ENCODE data around the gene CASZ1. TPM values are rescaled to one million over a fixed set of nuclear protein-coding genes. Genes with fewer than 3 reads are reported as not detected.

Gene CASZ1
- total RNA-seq, 6 donors from 2014 or later: 39.7 to 112 (median 60.8) TPM

GRCh38 chr1:10814976-10815857, 18.8 kb upstream of the CASZ1 start:
- peak overlapping the region; percentile 42 to 83 (median 64) for H3K27ac ChIP-seq
- peak in 1 of 4 donors; percentile 32 for TF ChIP-seq POLR2A (IDR thresholded peaks at IDR 0.05)
- peak in 2 of 6 experiments; percentile 11 to 33 for TF ChIP-seq CTCF (IDR thresholded peaks at IDR 0.05)
- no peak for TF ChIP-seq POLR2AphosphoS5 (IDR thresholded peaks at IDR 0.05)
- no peaks in the 10 kb centered on the region for H3K27me3 ChIP-seq
- WGBS, 2 donors: 64% methylated on average over 14 to 15 of the region's 15 CpGs
- peaks cover 0 to 10% (median 6%) of the 10 kb centered on the region in 4 donors for H3K4me1 ChIP-seq
- no peaks in the 10 kb centered on the region for H3K9me3 ChIP-seq
- DNase-seq (peak in 1 of 2 donors; percentile 54), ATAC-seq (ENCODE audit: low FRiP score in 2 of 2) (peak in 1 of 2 donors; percentile 27)
- H3K4me3 ChIP-seq: no peak overlapping the region
- no peaks in the 10 kb centered on the region for H3K36me3 ChIP-seq

GRCh38 chr1:10814312-10814711, 17.9 kb upstream of the CASZ1 start:
- H3K4me1 ChIP-seq: peaks cover 0 to 10% (median 6%) of the 10 kb centered on the region in 4 donors
- no peak overlapping the region for H3K4me3 ChIP-seq
- WGBS, 2 donors: 86 to 93% methylated on average over 10 of the region's 10 CpGs

GRCh38 chr1:10813799-10814198, 17.4 kb upstream of the CASZ1 start:
- Histone ChIP-seq H3K9me3 (no peaks in the 10 kb centered on the region), H3K4me1 (peaks cover 0 to 10% (median 6%) of the 10 kb centered on the region in 4 donors), H3K27me3 (no peaks in the 10 kb centered on the region), H3K36me3 (no peaks in the 10 kb centered on the region), H3K4me3 (no peak overlapping the region), H3K27ac (no peak overlapping the region)
- TF ChIP-seq POLR2A (IDR thresholded peaks at IDR 0.05): no peak
- no peak for TF ChIP-seq EP300 (IDR thresholded peaks at IDR 0.05)
- no peak for TF ChIP-seq POLR2AphosphoS5 (IDR thresholded peaks at IDR 0.05)
- TF ChIP-seq CTCF (IDR thresholded peaks at IDR 0.05): no peak
- no peak for DNase-seq
- no peak for ATAC-seq (ENCODE audit: low FRiP score in 2 of 2)
- WGBS, 2 donors: 86 to 90% methylated on average over 11 to 14 of the region's 14 CpGs

More at GRCh38 chr1:10814312-10814711, 17.9 kb upstream of the CASZ1 start:
- TF ChIP-seq POLR2AphosphoS5 (IDR thresholded peaks at IDR 0.05) (no peak), CTCF (IDR thresholded peaks at IDR 0.05) (no peak), POLR2A (IDR thresholded peaks at IDR 0.05) (no peak), EP300 (IDR thresholded peaks at IDR 0.05) (no peak)
- DNase-seq (no peak), ATAC-seq (ENCODE audit: low FRiP score in 2 of 2) (no peak)
- H3K9me3 ChIP-seq: no peaks in the 10 kb centered on the region
- peak overlapping the region in 3 of 4 donors; percentile 57 to 83 (median 70) for H3K27ac ChIP-seq
- no peaks in the 10 kb centered on the region for H3K36me3 ChIP-seq
- no peaks in the 10 kb centered on the region for H3K27me3 ChIP-seq

GRCh38 chr1:10812387-10812915, 16.0 kb upstream of the CASZ1 start:
- Histone ChIP-seq H3K4me3 (no peak overlapping the region), H3K4me1 (peaks cover 0 to 7% (median 6%) of the 10 kb centered on the region in 4 donors), H3K36me3 (no peaks in the 10 kb centered on the region), H3K27me3 (no peaks in the 10 kb centered on the region), H3K27ac (no peak overlapping the region), H3K9me3 (no peaks in the 10 kb centered on the region)
- WGBS, 2 donors: 85 to 87% methylated on average over 11 of the region's 11 CpGs
- ATAC-seq (ENCODE audit: low FRiP score in 2 of 2) (no peak), DNase-seq (no peak)
- TF ChIP-seq POLR2A (IDR thresholded peaks at IDR 0.05): no peak
- TF ChIP-seq CTCF (IDR thresholded peaks at IDR 0.05): no peak
- TF ChIP-seq EP300 (IDR thresholded peaks at IDR 0.05): no peak
- no peak for TF ChIP-seq POLR2AphosphoS5 (IDR thresholded peaks at IDR 0.05)
